HepG2 (cell line): ENCODE results near the gene FAM149A. TPM values are rescaled to one million over a fixed set of nuclear protein-coding genes. Genes with fewer than 3 reads are reported as not detected.
A peak's percentile ranks its signal among the peaks of the same experiment; 100 is the strongest.

Experiments used
- AFF4 ChIP-seq: sonication (generic); formaldehyde crosslinking; IDR thresholded peaks from 2 replicates; pipeline ENCODE4 v1.4.0; 2020; ENCODE audit warnings: missing genetic modification reagents
- AHR ChIP-seq: IDR thresholded peaks from 2 replicates; pipeline ENCODE4 v1.6.1; 2018; ENCODE audit warnings: missing genetic modification reagents, missing compliant biosample characterization
- CREB1 ChIP-seq, 2 experiments: fragments of 450-650 bp in 1 of 2; IDR thresholded peaks; 2 replicates each; pipeline ENCODE4 v1.6.1; 2016 to 2017; ENCODE audit warnings: control low read depth in 1 of 2, mild to moderate bottlenecking in 1 of 2, missing compliant biosample characterization in 1 of 2, missing genetic modification characterization in 1 of 2
- CSRNP1 ChIP-seq: sonication (generic); formaldehyde crosslinking; IDR thresholded peaks from 2 replicates; pipeline ENCODE4 v1.8.1; 2023; ENCODE audit warnings: mild to moderate bottlenecking, missing genetic modification reagents
- FOXK2 ChIP-seq: fragments of 450-650 bp; IDR thresholded peaks from 2 replicates; pipeline ENCODE4 v1.6.1; 2016
- RAD21 ChIP-seq: fragments of 450-650 bp; formaldehyde crosslinking; IDR thresholded peaks from 2 replicates; pipeline ENCODE4 v1.5.0; 2020; ENCODE audit warnings: mild to moderate bottlenecking
- RFX5 ChIP-seq: IDR thresholded peaks from 2 replicates; pipeline ENCODE4 v1.6.1; 2011; ENCODE audit warnings: low read depth, low read length, improper control_type of control experiment
- SIN3A ChIP-seq: IDR thresholded peaks from 2 replicates; pipeline ENCODE4 v1.6.1; 2011; ENCODE audit warnings: low read depth, mild to moderate bottlenecking, control low read depth, low read length, borderline replicate concordance
- SRY ChIP-seq: sonication (generic); formaldehyde crosslinking; IDR thresholded peaks from 2 replicates; pipeline ENCODE4 v1.8.0; 2022; ENCODE audit warnings: mild to moderate bottlenecking, missing genetic modification reagents
- TCF12 ChIP-seq, 2 experiments: fragments of 450-650 bp in 1 of 2; sonication (generic) in 1 of 2; formaldehyde crosslinking in 1 of 2; IDR thresholded peaks; 2 replicates each; pipeline versions ENCODE4 v1.6.1 to v1.8.0; 2017 to 2022; ENCODE audit warnings: antibody characterized with exemption in 1 of 2, mild to moderate bottlenecking in 1 of 2, missing genetic modification reagents in 1 of 2, moderate library complexity in 1 of 2
- YEATS4 ChIP-seq: sonication (generic); formaldehyde crosslinking; IDR thresholded peaks from 2 replicates; pipeline ENCODE4 v1.4.0; 2020; ENCODE audit warnings: missing genetic modification reagents, borderline replicate concordance
- ZBTB4 ChIP-seq: sonication (generic); formaldehyde crosslinking; IDR thresholded peaks from 2 replicates; pipeline ENCODE4 v1.4.0; 2020; ENCODE audit warnings: missing genetic modification reagents, mild to moderate bottlenecking, borderline replicate concordance
- ZBTB46 ChIP-seq: sonication (generic); formaldehyde crosslinking; IDR thresholded peaks from 2 replicates; pipeline ENCODE4 v1.4.0; 2020; ENCODE audit warnings: mild to moderate bottlenecking, missing genetic modification reagents, borderline replicate concordance
- ZFP82 ChIP-seq: sonication (generic); formaldehyde crosslinking; IDR thresholded peaks from 2 replicates; pipeline ENCODE4 v1.5.1; 2020; ENCODE audit warnings: mild to moderate bottlenecking, missing genetic modification reagents, borderline replicate concordance
- ZNF224 ChIP-seq: sonication (generic); formaldehyde crosslinking; IDR thresholded peaks from 2 replicates; pipeline ENCODE4 v1.5.0; 2020; ENCODE audit warnings: mild to moderate bottlenecking, missing genetic modification reagents
- ZNF501 ChIP-seq: sonication (generic); formaldehyde crosslinking; IDR thresholded peaks from 2 replicates; pipeline ENCODE4 v1.5.1; 2020; ENCODE audit warnings: mild to moderate bottlenecking, moderate library complexity, missing genetic modification reagents
- ZNF558 ChIP-seq: sonication (generic); formaldehyde crosslinking; IDR thresholded peaks from 2 replicates; pipeline ENCODE4 v1.9.0; 2022; ENCODE audit warnings: mild to moderate bottlenecking, missing genetic modification reagents, borderline replicate concordance
- ZNF747 ChIP-seq: sonication (generic); formaldehyde crosslinking; IDR thresholded peaks from 2 replicates; pipeline ENCODE4 v1.8.1; 2023; ENCODE audit warnings: missing genetic modification reagents, mild to moderate bottlenecking, borderline replicate concordance
- ZSCAN29 ChIP-seq: sonication (generic); formaldehyde crosslinking; conservative IDR thresholded peaks from 2 replicates; pipeline ENCODE4 v1.4.0; 2020; ENCODE audit warnings: mild to moderate bottlenecking, missing genetic modification reagents
- polyA plus RNA-seq, 8 experiments: library from polyadenylated mRNA; depleted of rRNA in 3 of 8; stranded (reverse) in 7 of 8; unstranded in 1 of 8; fragments of >200 nt; fragmentation: Illumina TruSeq in 4 of 8; extraction: Trizol in 4 of 8; gene quantifications; 2 replicates each; pipeline versions ENCODE4 v1.2.1 to v1.2.3, GENCODE V29; 2011 to 2016; ENCODE audit warnings: low read depth in 4 of 8, missing spikeins in 1 of 8, mixed read lengths in 1 of 8; ENCODE audit not compliant: insufficient read depth in 1 of 8
- total RNA-seq, 5 experiments: library from RNA; depleted of rRNA; stranded (reverse); fragments of >200 nt; fragmentation: Illumina TruSeq; extraction: Trizol; gene quantifications; 2 replicates each; pipeline ENCODE4 v1.2.3, GENCODE V29; 2016; ENCODE audit warnings: low read depth in 1 of 5

Gene FAM149A
- total and polyA plus RNA-seq, 2 of the 13 experiments (the other 11 are each of a cell fraction or from before 2014, with no cell fraction given) = not detected

- no peak for TF ChIP-seq AFF4
- TF ChIP-seq AHR = no peak
- no peak for TF ChIP-seq ZSCAN29 (CRISPR knock-in tag)
- no peak for TF ChIP-seq ZBTB46
- TF ChIP-seq FOXK2 = no peak
- TF ChIP-seq ZFP82 = no peak; the same call in 1 of the 2 replicates
- TF ChIP-seq ZNF747 = no peak
- 0 out of 2 replicates have a peak, but pooled peaks have one; percentile 2 for TF ChIP-seq ZNF224 (CRISPR knock-in tag)
- peak; percentile 95 for TF ChIP-seq ZNF501 (CRISPR knock-in tag)
- no peak for TF ChIP-seq RAD21 (CRISPR knock-in tag)
- TF ChIP-seq CSRNP1 (CRISPR knock-in tag) = no peak
- TF ChIP-seq CREB1 (IDR thresholded peaks at IDR 0.05) = no peak
- no peak for TF ChIP-seq CREB1 (CRISPR knock-in tag; IDR thresholded peaks at IDR 0.05)
- TF ChIP-seq SIN3A = no peak
- no peak for TF ChIP-seq YEATS4 (CRISPR knock-in tag)
- TF ChIP-seq TCF12 (IDR thresholded peaks at IDR 0.05) = no peak
- no peak for TF ChIP-seq TCF12 (CRISPR knock-in tag; IDR thresholded peaks at IDR 0.05)
- TF ChIP-seq RFX5 = no peak
- TF ChIP-seq ZNF558 (CRISPR knock-in tag) = no peak
- TF ChIP-seq ZBTB4 (CRISPR knock-in tag) = 0 out of 2 replicates have a peak, but pooled peaks have one; percentile 29
- peak; percentile 74; the same call in 1 of the 2 replicates for TF ChIP-seq SRY (CRISPR knock-in tag)
Observed at GRCh38 chr4:186190581-186191199, 86.2 kb downstream of the FAM149A start (continued).
